ENCODE data around the gene DRD2. TPM values are rescaled to one million over a fixed set of nuclear protein-coding genes. Genes with fewer than 3 reads are reported as not detected.

DRD2 gene
- total RNA-seq, 4 donors from 2014 or later: 0.41 to 31.3 TPM; not detected in 2

- H3K27me3 ChIP-seq: no peaks in the 10 kb centered on the region
- no peak overlapping the region for H3K27ac ChIP-seq
- H3K4me1 ChIP-seq: no peaks in the 10 kb centered on the region
- H3K36me3 ChIP-seq: no peaks in the 10 kb centered on the region
- intact Hi-C loops (cut with DNase I; ENCODE audit: low total_unique reads): no loop called here
- TF ChIP-seq CTCF (IDR thresholded peaks at IDR 0.05 in 4 of 5, conservative IDR thresholded peaks at IDR 0.05 in 1 of 5) (no peak), POLR2A (IDR thresholded peaks at IDR 0.05) (no peak)
- DNase-seq: no peak
- no peak for ATAC-seq
- H3K9me3 ChIP-seq: no peaks in the 10 kb centered on the region
- in situ Hi-C loops (cut with MboI; ENCODE audit: low sequenced_read_pairs in 4 of 4): no loop called here
- no peak overlapping the region for H3K4me3 ChIP-seq
Measured at GRCh38 chr11:113395782-113396336, 79.3 kb downstream of the DRD2 start.

GRCh38 chr11:113394919-113395318, 80.3 kb downstream of the DRD2 start:
- H3K9me3 ChIP-seq: no peaks in the 10 kb centered on the region
- H3K36me3 ChIP-seq: no peaks in the 10 kb centered on the region
- no peak overlapping the region for H3K4me3 ChIP-seq
- intact Hi-C loops (cut with DNase I; ENCODE audit: low total_unique reads): no loop called here
- no peaks in the 10 kb centered on the region for H3K4me1 ChIP-seq
- in situ Hi-C loops (cut with MboI; ENCODE audit: low sequenced_read_pairs in 4 of 4): no loop called here
- no peak for DNase-seq
- no peak for ATAC-seq
- H3K27ac ChIP-seq: no peak overlapping the region
- TF ChIP-seq CTCF (IDR thresholded peaks at IDR 0.05 in 4 of 5, conservative IDR thresholded peaks at IDR 0.05 in 1 of 5) (no peak), POLR2A (IDR thresholded peaks at IDR 0.05) (no peak)
- H3K27me3 ChIP-seq: no peaks in the 10 kb centered on the region

DNA sequence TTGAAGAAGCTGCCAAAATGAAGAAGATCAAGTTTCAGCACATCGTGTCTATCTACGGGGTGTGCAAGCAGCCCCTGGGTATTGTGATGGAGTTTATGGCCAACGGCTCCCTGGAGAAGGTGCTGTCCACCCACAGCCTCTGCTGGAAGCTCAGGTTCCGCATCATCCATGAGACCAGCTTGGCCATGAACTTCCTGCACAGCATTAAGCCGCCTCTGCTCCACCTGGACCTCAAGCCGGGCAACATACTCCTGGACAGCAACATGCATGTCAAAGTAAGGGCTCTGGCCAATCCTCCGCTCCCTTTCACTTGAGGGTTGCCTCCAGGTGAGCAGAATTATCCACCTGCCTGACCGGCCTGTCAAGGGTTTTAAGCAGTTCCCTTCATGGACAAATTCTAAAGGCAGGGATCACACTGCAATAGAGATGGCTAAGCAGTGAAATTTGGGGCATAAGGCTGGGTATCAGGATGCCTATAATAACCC, 81.7 kb downstream of the DRD2 start:
- Histone ChIP-seq H3K27me3 (peaks cover 0 to 1% (median 0%) of the 10 kb centered on the region in 3 donors), H3K36me3 (no peaks in the 10 kb centered on the region), H3K9me3 (no peaks in the 10 kb centered on the region), H3K4me3 (no peak overlapping the region), H3K27ac (no peak overlapping the region), H3K4me1 (no peaks in the 10 kb centered on the region)
- intact Hi-C loops (cut with DNase I; ENCODE audit: low total_unique reads) (no loop called here), in situ Hi-C loops (cut with MboI; ENCODE audit: low sequenced_read_pairs in 4 of 4) (no loop called here)
- DNase-seq: no peak
- ATAC-seq: no peak
- TF ChIP-seq POLR2A (IDR thresholded peaks at IDR 0.05) (no peak), CTCF (IDR thresholded peaks at IDR 0.05 in 4 of 5, conservative IDR thresholded peaks at IDR 0.05 in 1 of 5) (no peak)

GRCh38 chr11:113392236-113392921, 82.8 kb downstream of the DRD2 start:
- H3K27ac ChIP-seq: no peak overlapping the region
- H3K27me3 ChIP-seq: peaks cover 6 to 13% (median 7%) of the 10 kb centered on the region in 3 donors
- H3K4me3 ChIP-seq: no peak overlapping the region
- H3K4me1 ChIP-seq: no peaks in the 10 kb centered on the region
- H3K36me3 ChIP-seq: no peaks in the 10 kb centered on the region
- no peaks in the 10 kb centered on the region for H3K9me3 ChIP-seq
- in situ Hi-C loops (cut with MboI; ENCODE audit: low sequenced_read_pairs in 4 of 4): no loop called here
- DNase-seq: no peak
- no peak for ATAC-seq
- TF ChIP-seq POLR2A (IDR thresholded peaks at IDR 0.05) (no peak), CTCF (IDR thresholded peaks at IDR 0.05 in 4 of 5, conservative IDR thresholded peaks at IDR 0.05 in 1 of 5) (no peak)
- intact Hi-C loops (cut with DNase I; ENCODE audit: low total_unique reads): no loop called here

Measured in gastrocnemius medialis (tissue), 4 donors.